Vagina (tissue), 2 donors: ENCODE results near the gene ADAMTS2.

Experiments
- CTCF ChIP-seq, 3 experiments: fragments of 450-650 bp in 2 of 3; fragments of 200-600 bp in 1 of 3; sonication (generic) in 1 of 3; IDR thresholded peaks; one replicate each; pipeline ENCODE4 v1.5.1; 2017 to 2019; ENCODE audit warnings: antibody characterized with exemption in 3 of 3, mild to moderate bottlenecking in 2 of 3, moderate library complexity in 2 of 3
- POLR2A ChIP-seq, 2 donors: fragments of 450-650 bp; IDR thresholded peaks; one replicate each; pipeline ENCODE4 v1.6.1; 2017; ENCODE audit warnings: antibody characterized with exemption in 2 of 2, mild to moderate bottlenecking in 2 of 2, moderate library complexity in 2 of 2
- POLR2AphosphoS5 ChIP-seq, 2 donors: sonication (generic); formaldehyde crosslinking; IDR thresholded peaks; one replicate each; pipeline ENCODE4 v1.9.0; 2017; ENCODE audit warnings: antibody characterized with exemption in 2 of 2, mild to moderate bottlenecking in 2 of 2, low read depth in 1 of 2; ENCODE audit not compliant: insufficient read depth in 1 of 2

GRCh38 chr5:179187229-179187678 lies 158.0 kb downstream of the ADAMTS2 start:
- TF ChIP-seq CTCF (IDR thresholded peaks at IDR 0.05) (no peak), POLR2AphosphoS5 (IDR thresholded peaks at IDR 0.05; ENCODE audit: insufficient read depth in 1 of 2, low read depth in 1 of 2) (no peak), POLR2A (IDR thresholded peaks at IDR 0.05) (no peak)
